Measurements from ENCODE around the gene CNTRL.

The CNTRL gene

DNA sequence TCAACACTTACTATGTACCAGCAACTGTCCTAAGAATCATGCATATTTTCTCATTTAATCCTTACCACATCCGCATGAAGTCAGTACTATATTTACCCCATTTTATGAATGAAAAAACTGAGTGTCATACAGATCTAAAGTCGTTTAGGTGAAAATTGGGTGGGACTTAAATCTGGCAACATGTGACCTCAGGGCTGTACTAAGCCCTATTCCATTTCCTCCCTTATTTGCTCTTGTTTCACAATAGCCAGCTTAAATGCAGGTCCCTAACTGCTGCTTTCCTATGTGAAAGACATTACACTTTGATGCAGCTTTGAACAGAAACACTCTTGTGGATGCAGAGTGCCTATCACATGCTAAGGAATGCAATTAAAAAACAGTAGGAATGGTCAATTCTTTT lies 129.4 kb downstream of the CNTRL start:
- DNase-seq, result no peak

DNA sequence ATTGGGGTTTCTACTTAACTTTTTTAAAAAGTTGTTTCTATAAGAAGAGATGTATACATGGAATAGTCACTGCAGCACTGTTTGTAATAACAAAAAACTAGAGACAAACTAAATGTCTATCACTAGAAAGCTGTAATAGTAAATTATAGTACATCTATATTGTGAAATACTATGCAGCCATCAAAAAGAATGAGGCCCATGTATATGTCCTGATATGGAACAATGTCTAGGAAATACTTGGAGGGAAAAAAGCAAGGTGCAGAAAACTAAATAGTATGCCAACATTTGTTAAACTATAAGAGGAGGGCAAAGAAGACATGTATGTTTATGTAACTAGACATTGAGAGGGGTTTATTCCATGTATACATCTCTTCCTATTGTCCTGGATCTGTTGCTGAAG lies 129.9 kb downstream of the CNTRL start:
- DNase-seq, result no peak

GRCh38 chr9:121206516-121207370 lies 132.0 kb downstream of the CNTRL start:
- DNase-seq, result no peak

DNA sequence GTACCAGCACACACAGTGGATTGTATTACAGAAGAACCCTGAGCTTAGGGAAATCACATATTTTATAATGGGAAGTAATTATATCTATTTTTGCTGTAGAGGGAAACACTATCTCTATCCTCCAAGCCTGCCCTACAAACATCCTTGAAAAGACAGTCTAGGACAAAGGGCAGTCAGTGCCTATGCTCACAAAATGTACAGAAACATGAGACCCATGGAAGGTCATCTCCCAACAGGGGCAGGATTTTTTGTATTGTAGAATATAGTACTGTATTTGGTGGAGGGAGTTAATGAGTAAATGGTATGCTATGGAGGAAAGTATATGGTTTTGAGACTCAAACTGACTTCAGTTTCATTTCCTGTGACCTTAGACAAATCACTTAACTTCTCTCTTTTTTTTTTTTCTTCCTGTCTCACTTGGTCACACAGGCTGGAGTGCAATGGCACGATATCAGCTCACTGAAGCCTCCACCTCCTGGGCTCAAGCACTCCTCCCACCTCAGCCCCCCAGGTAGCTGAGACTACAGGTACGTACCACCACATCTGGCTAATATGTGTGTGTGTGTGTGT lies 132.7 kb downstream of the CNTRL start:
- no peak for DNase-seq

DNA sequence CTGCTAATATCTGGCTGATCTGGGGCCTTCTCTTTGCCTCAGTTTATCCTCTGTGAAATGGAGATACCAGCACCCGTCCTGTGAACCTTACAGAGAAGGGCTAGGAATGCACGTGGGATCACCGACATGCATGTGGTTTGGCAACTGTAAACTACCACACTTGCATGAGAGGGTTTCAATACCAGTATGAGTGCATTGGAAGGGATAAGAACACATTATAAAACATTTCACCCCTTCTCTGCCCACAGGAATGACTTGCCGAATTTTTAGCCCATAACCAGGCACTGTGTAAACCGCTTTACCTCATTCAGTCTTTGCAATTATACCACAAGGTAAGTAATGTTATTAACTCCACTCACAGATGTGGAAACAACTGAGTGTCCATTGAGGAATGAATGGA lies 135.8 kb downstream of the CNTRL start:
- DNase-seq, result no peak

DNA sequence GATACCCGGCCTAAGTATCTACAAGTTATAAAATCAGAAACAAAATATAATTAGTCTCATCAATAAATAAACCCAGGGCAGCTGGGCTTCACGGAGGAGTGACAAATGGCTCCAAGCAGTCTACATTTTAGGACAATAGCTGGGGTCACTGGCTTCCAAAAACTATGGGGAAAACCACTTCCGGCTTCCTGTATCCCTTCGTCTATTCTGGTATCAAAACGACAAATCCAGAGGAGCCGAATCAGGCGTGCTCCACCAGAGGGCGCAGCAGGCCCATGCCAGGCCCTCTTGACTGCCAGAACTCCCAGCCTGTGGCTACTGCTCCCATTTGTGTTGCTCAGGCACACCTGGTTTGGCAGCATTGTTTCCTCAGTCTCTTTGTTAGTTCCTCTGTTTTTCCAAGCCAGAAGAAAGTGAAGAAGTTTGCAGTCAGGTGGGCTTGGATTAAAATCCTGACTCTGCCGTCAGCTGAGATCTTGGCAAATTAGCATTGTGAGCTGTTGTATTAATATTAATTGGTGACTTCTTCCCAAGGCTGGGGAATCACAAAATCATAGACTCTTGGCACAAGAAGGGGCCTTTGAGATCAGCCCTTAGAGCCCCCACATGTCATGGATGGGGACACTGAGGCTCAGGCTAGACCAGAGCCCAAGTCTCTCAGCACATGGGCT lies 138.5 kb downstream of the CNTRL start:
- DNase-seq, result peak; percentile 93

DNA sequence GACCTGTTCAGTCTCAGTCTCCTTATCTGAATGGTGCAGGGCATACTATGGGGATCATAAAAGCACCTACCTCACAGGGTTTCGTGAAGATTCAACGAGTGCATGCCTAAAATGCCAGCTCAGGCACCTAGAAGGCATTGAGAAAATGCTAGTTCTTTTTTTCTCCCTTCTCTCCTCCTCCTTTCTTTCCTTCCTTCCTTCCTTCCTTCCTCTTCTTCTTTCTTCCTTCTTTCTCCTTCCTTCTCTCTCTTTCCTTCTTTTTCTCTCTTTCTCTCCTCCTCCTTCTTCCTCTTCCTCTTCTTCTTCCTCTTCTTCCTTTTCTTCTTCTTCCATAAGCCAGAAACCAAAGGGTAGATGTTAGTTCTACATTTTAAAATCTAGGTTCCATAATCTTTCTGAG lies 139.2 kb downstream of the CNTRL start:
- DNase-seq, result no peak

GRCh38 chr9:121216271-121216805 lies 141.6 kb downstream of the CNTRL start:
- no peak for DNase-seq

GRCh38 chr9:121217609-121218292 lies 143.0 kb downstream of the CNTRL start:
- no peak for DNase-seq

- DNase-seq, result no peak
Observed at GRCh38 chr9:121218357-121219027, 143.7 kb downstream of the CNTRL start.

DNA sequence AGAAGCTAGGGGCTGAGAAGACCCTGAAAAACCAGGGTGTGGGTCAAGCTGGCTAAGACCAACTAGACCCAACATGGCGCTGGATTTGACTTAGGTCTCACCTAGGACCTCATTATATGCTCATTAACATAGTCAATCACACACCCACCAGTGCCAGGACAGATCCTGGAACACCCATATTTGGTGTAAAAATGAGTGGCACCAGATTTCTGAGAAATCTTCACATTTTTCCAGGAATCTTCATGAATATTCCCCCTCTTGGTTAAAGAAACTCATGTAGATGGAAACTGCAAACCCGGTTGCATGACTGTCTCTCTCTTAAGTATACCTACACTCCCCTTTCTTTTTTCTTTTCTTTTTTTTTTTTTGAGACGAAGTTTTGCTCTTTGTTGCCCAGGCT lies 144.8 kb downstream of the CNTRL start:
- no peak for DNase-seq

GRCh38 chr9:121220996-121221663 lies 146.4 kb downstream of the CNTRL start:
- peak; percentile 46 for DNase-seq

GRCh38 chr9:121221664-121222055 lies 146.9 kb downstream of the CNTRL start:
- DNase-seq, result no peak

DNA sequence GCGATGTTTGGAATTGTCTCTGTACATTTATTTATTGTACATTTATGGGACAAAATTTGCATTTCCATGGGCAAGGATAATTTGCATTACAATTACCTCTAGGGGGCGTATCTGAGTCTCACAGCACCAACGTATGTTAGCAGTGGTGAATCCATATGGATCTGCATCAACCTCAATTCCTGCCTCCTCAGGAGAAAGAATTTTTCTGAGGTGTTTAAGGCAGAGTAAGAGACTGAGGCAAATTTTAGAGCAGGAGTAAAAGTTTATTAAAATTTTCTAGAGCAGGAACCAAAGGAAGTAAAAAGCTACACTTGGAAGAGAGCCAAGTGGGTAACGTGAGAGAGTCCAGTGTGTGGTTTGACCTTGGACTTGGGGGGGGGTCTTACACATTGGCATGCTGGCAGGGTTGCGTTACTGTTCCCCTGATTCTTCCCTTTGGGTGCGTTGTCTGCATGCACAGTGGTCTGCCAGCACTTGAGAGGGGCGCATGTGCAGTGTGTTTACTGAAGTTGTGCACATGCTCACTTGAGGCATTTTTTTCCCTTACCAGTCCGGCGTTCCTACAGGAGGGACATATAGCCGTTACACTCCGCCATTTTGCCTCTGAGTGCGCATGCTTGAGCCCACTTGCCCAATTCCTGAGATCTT lies 147.9 kb downstream of the CNTRL start:
- DNase-seq, result no peak

- no peak for DNase-seq
Observed at GRCh38 chr9:121225240-121225639, 150.5 kb downstream of the CNTRL start.

DNA sequence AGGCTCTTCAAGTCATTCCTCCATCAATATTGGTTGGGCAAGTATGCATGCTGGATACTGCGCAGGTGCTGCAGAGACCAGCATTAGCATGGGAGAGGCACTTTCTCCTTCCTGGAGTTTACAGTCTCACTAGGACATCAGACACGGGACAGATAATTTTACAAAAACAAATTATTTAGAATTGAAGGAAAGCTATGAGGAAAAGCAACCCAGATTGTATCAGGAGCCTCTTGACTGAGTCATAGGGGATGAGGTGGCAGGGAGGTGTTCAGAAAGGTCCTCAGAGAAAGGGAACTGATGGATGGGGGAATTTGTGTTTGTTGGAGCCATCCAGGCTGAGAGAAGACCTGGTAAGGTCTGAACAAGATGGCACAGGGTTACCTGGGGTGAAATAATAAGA lies 151.4 kb downstream of the CNTRL start:
- no peak for DNase-seq

All from femur (tissue), 1 donor.